ENCODE measurements around the gene UQCC2. TPM values are rescaled to one million over a fixed set of nuclear protein-coding genes. Genes with fewer than 3 reads are reported as not detected.

Gene UQCC2
- total RNA-seq, 4 donors from 2014 or later, result 4.6 to 19.6 (median 6.9) TPM

- Histone ChIP-seq H3K4me1 (no peaks in the 10 kb centered on the region), H3K9me3 (no peaks in the 10 kb centered on the region), H3K27ac (peak overlapping the region in 1 of 4 donors; percentile 25), H3K27me3 (no peaks in the 10 kb centered on the region), H3K4me3 (no peak overlapping the region), H3K36me3 (peaks cover 3 to 95% (median 3%) of the 10 kb centered on the region in 3 donors)
- DNase-seq, result peak; percentile 65 to 87 (median 77)
- TF ChIP-seq POLR2A (IDR thresholded peaks at IDR 0.05) (no peak), CTCF (IDR thresholded peaks at IDR 0.05) (no peak)
Observed at GRCh38 chr6:33668914-33669313, 42.6 kb downstream of the UQCC2 start.

- no peak overlapping the region for H3K27ac ChIP-seq
- H3K9me3 ChIP-seq, result no peaks in the 10 kb centered on the region
- TF ChIP-seq CTCF (IDR thresholded peaks at IDR 0.05), result no peak
- TF ChIP-seq POLR2A (IDR thresholded peaks at IDR 0.05), result no peak
- no peak for DNase-seq
- H3K4me3 ChIP-seq, result no peak overlapping the region
- peaks cover 3 to 95% (median 3%) of the 10 kb centered on the region in 3 donors for H3K36me3 ChIP-seq
- H3K27me3 ChIP-seq, result no peaks in the 10 kb centered on the region
- H3K4me1 ChIP-seq, result no peaks in the 10 kb centered on the region
Observed at GRCh38 chr6:33668328-33668727, 43.2 kb downstream of the UQCC2 start.

- Histone ChIP-seq H3K27me3 (no peaks in the 10 kb centered on the region), H3K9me3 (no peaks in the 10 kb centered on the region), H3K27ac (no peak overlapping the region), H3K36me3 (peaks cover 3 to 98% (median 3%) of the 10 kb centered on the region in 3 donors), H3K4me1 (no peaks in the 10 kb centered on the region), H3K4me3 (no peak overlapping the region)
- DNase-seq, result no peak
- TF ChIP-seq CTCF (IDR thresholded peaks at IDR 0.05) (no peak), POLR2A (IDR thresholded peaks at IDR 0.05) (no peak)
Observed at GRCh38 chr6:33667776-33668175, 43.7 kb downstream of the UQCC2 start.

GRCh38 chr6:33667072-33667471, 44.4 kb downstream of the UQCC2 start:
- TF ChIP-seq CTCF (IDR thresholded peaks at IDR 0.05) (no peak), POLR2A (IDR thresholded peaks at IDR 0.05) (no peak)
- no peak for DNase-seq
- Histone ChIP-seq H3K4me3 (no peak overlapping the region), H3K36me3 (peaks cover 3 to 98% (median 3%) of the 10 kb centered on the region in 3 donors), H3K9me3 (no peaks in the 10 kb centered on the region), H3K27me3 (no peaks in the 10 kb centered on the region), H3K4me1 (no peaks in the 10 kb centered on the region), H3K27ac (no peak overlapping the region)

- no peak for TF ChIP-seq POLR2A (IDR thresholded peaks at IDR 0.05)
- no peak for TF ChIP-seq CTCF (IDR thresholded peaks at IDR 0.05)
- no peak for DNase-seq
- peaks cover 3 to 95% (median 3%) of the 10 kb centered on the region in 3 donors for H3K36me3 ChIP-seq
- no peaks in the 10 kb centered on the region for H3K4me1 ChIP-seq
- H3K9me3 ChIP-seq, result no peaks in the 10 kb centered on the region
- H3K4me3 ChIP-seq, result no peak overlapping the region
- H3K27me3 ChIP-seq, result no peaks in the 10 kb centered on the region
- H3K27ac ChIP-seq, result no peak overlapping the region
Observed at GRCh38 chr6:33665957-33666356, 45.5 kb downstream of the UQCC2 start.

- no peaks in the 10 kb centered on the region for H3K4me1 ChIP-seq
Observed at GRCh38 chr6:33664506-33665057, 46.9 kb downstream of the UQCC2 start.

More at GRCh38 chr6:33664506-33665057, 46.9 kb downstream of the UQCC2 start:
- Histone ChIP-seq H3K4me3 (no peak overlapping the region), H3K27me3 (no peaks in the 10 kb centered on the region), H3K27ac (no peak overlapping the region), H3K9me3 (no peaks in the 10 kb centered on the region), H3K36me3 (peaks cover 0 to 89% (median 3%) of the 10 kb centered on the region in 3 donors)
- TF ChIP-seq CTCF (IDR thresholded peaks at IDR 0.05), result no peak
- no peak for TF ChIP-seq POLR2A (IDR thresholded peaks at IDR 0.05)
- DNase-seq, result no peak
